Activated T-helper 1 cell treated with anti-CD3 and anti-CD28 coated beads, Interleukin-12 subunit alpha, Interleukin-12 subunit beta, Interleukin-2, Interleukin-4 antibody, amounts not matched to agents 30 ng/mL and 10 ng/mL and 1 ng/mL, durations not matched to agents 14 hours and 24 hours and 36 hours (primary cell): Measurements from ENCODE around the gene DRD5. TPM values are rescaled to one million over a fixed set of nuclear protein-coding genes. Genes with fewer than 3 reads are reported as not detected.
A peak's percentile ranks its signal among the peaks of the same experiment; 100 is the strongest.
"Not testable (repeated sequence)": the region's sequence is repeated elsewhere in the genome, so short reads cannot be mapped to it uniquely, and the experiment has no call there.

ENCODE experiments used
- DNase-seq: peaks from one replicate; pipeline ENCODE4 v3.0.0; 2021; ENCODE audit warnings: low spot score
- H3K27ac Mint-ChIP-seq: one replicate; pipeline ENCODE4 v1.8.0; 2021; ENCODE audit warnings: mild to moderate bottlenecking, mixed read lengths
- H3K27me3 Mint-ChIP-seq: one replicate; pipeline ENCODE4 v1.8.0; 2022; ENCODE audit warnings: mild to moderate bottlenecking, moderate library complexity, mixed read lengths; ENCODE audit not compliant: insufficient read depth
- H3K36me3 Mint-ChIP-seq: one replicate; pipeline ENCODE4 v1.8.0; 2021; ENCODE audit warnings: low read depth, mixed read lengths
- H3K4me1 Mint-ChIP-seq: one replicate; pipeline ENCODE4 v1.8.0; 2021; ENCODE audit warnings: low read depth, mixed read lengths
- H3K4me3 Mint-ChIP-seq: one replicate; pipeline ENCODE4 v1.8.0; 2021; ENCODE audit warnings: mild to moderate bottlenecking, moderate library complexity, mixed read lengths
- H3K9me3 Mint-ChIP-seq: one replicate; pipeline ENCODE4 v1.8.0; 2021; ENCODE audit warnings: mixed read lengths
- intact Hi-C: fragments of 100-400 bp; cut with micrococcal nuclease; formaldehyde crosslinking; loops from one replicate; pipeline ENCODE4 v1.15.1; 2024
- total RNA-seq: library from RNA; stranded (reverse); gene quantifications from 2 replicates; pipeline ENCODE4 v1.2.3, GENCODE V29; 2022

The DRD5 gene
- total RNA-seq, result not detected in 2 replicates

GRCh38 chr4:9781343-9782135, at the start of gene DRD5:
Gene DRD5 (plus strand): TSS chr4:9781634. CDS start chr4:9782030, 396 bp downstream.
- DNase-seq, result no peak
- Mint-ChIP-seq H3K27me3 (peaks cover 32% of the 10 kb centered on the region), H3K36me3 (no peaks in the 10 kb centered on the region), H3K4me3 (no peak within 1 kb of the TSS), H3K9me3 (no peaks in the 10 kb centered on the region), H3K4me1 (no peaks in the 10 kb centered on the region), H3K27ac (no peak within 1 kb of the TSS)
- intact Hi-C loops, result no loop called here

DNA sequence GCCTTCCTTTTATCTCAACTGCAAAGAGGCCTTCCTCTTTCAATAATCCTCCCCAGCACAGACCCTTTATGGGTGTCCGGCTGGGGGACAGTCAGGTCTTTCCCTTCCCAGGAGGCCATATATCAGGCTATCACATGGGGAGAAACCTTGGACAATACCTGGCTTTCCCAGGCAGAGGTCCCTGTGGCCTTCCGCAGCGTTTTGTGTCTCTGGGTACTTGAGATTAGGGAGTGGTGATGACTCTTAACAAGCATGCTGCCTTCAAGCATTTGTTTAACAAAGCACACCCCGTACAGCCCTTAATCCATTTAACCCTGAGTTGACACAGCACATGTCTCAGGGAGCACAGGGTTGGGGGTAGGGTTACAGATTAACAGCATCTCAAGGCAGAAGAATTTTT, 49.2 kb upstream of the DRD5 start:
- DNase-seq, H3K4me3 Mint-ChIP-seq, H3K9me3 Mint-ChIP-seq, H3K27ac Mint-ChIP-seq, H3K36me3 Mint-ChIP-seq, H3K27me3 Mint-ChIP-seq, intact Hi-C loops, H3K4me1 Mint-ChIP-seq: not testable (repeated sequence)

DNA sequence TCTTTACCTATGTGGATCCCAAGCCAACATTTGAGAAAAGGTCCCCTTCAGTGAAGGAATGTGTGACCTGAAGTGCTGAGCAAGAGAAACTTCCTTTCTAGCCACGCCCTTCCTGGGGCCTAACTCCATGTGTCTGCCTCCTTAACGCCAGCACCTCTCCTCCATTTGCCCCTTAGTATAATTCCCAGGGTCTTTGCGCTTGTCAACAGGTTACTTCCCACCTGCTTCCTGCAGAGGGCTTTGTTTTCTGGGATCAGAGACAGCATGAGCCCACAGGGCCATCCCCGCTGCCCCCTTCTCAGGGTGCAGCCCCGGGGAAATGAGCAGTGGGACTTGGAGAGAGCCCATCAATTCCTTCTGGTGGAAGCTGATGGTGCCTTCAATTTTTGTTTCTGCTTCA, 45.9 kb upstream of the DRD5 start:
- Mint-ChIP-seq H3K4me3 (no peak overlapping the region), H3K27ac (no peak overlapping the region), H3K36me3 (no peaks in the 10 kb centered on the region), H3K4me1 (no peaks in the 10 kb centered on the region), H3K27me3 (peaks cover 2% of the 10 kb centered on the region), H3K9me3 (no peaks in the 10 kb centered on the region)
- no peak for DNase-seq
- intact Hi-C loops, result no loop called here

DNA sequence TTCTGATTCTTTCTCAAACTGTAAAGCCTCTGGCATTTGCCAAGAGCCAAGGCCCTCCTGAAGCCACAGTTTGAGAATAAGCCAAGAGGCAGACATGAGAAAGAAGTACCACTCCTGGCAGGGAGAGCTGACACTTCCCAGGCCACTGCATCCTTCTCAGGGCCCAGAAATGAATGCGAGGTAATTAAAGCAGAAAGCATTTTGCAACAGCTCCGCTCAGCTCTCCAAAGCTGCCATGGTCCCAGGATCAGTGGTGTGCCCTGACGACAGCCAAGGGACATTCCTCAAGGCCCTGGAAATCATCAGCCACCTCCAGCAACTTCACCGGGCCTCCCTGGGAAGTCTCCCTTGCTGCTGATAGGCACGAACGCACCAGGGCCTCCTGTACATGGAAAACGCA, 44.2 kb upstream of the DRD5 start:
- intact Hi-C loops, H3K27ac Mint-ChIP-seq, H3K36me3 Mint-ChIP-seq, H3K4me1 Mint-ChIP-seq, H3K9me3 Mint-ChIP-seq, H3K27me3 Mint-ChIP-seq, DNase-seq, H3K4me3 Mint-ChIP-seq: not testable (repeated sequence)

GRCh38 chr4:9743789-9744188, 37.6 kb upstream of the DRD5 start:
- intact Hi-C loops, H3K4me3 Mint-ChIP-seq: not testable (repeated sequence)

GRCh38 chr4:9745782-9746181, 35.7 kb upstream of the DRD5 start:
- intact Hi-C loops, result no loop called here
- Mint-ChIP-seq H3K9me3 (peaks cover 17% of the 10 kb centered on the region), H3K27ac (no peak overlapping the region), H3K36me3 (peaks cover 2% of the 10 kb centered on the region), H3K27me3 (peaks cover 4% of the 10 kb centered on the region), H3K4me3 (no peak overlapping the region), H3K4me1 (no peaks in the 10 kb centered on the region)
- DNase-seq, result no peak

More at GRCh38 chr4:9743789-9744188, 37.6 kb upstream of the DRD5 start:
- not testable (repeated sequence) for H3K27me3 Mint-ChIP-seq, H3K36me3 Mint-ChIP-seq, H3K27ac Mint-ChIP-seq, DNase-seq, H3K4me1 Mint-ChIP-seq
- H3K9me3 Mint-ChIP-seq, result peaks cover 17% of the 10 kb centered on the region

- Mint-ChIP-seq H3K36me3 (no peaks in the 10 kb centered on the region), H3K9me3 (no peaks in the 10 kb centered on the region), H3K27me3 (no peaks in the 10 kb centered on the region), H3K4me3 (no peak overlapping the region), H3K27ac (no peak overlapping the region), H3K4me1 (no peaks in the 10 kb centered on the region)
- DNase-seq, result no peak
- intact Hi-C loops, result no loop called here
Measured at GRCh38 chr4:9758641-9759317, 22.7 kb upstream of the DRD5 start.

GRCh38 chr4:9762823-9763475, 18.5 kb upstream of the DRD5 start:
- Mint-ChIP-seq H3K27ac (no peak overlapping the region), H3K9me3 (no peaks in the 10 kb centered on the region), H3K4me1 (no peaks in the 10 kb centered on the region), H3K4me3 (no peak overlapping the region), H3K36me3 (no peaks in the 10 kb centered on the region), H3K27me3 (peaks cover 11% of the 10 kb centered on the region)
- intact Hi-C loops, result loop anchor here (1.0 to 10.0 kb wide), 5 partner anchors 135 to 774 kb away; no protein-coding TSS in a partner anchor
- DNase-seq, result peak; percentile 40

DNA sequence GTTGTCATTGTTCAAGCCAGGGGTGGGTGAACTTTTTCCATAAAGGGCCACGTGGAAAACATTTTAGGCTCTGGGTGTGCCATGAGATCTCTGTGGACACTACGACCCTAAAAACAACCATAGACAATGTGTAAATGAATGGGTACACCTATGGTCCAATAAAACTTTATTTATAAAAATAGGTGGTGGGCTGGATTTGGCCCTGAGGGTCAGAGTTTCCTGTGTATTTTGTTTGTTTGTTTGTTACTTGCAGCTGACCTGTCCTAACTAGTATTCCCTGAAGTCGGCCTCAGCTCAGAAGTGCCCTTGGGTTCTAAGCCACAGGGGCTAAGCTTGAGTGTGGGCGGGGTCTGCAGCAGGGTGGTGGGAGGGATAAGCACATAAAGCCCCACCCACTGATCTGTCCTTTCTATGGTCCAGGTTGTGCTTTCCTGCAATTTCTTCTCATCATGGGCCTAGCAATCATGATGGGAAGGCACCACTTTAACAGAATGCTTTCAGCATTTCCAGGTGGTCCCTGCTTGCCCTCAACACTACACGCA, 17.2 kb upstream of the DRD5 start:
- Mint-ChIP-seq H3K27me3 (peaks cover 16% of the 10 kb centered on the region), H3K27ac (no peak overlapping the region), H3K4me3 (no peak overlapping the region), H3K4me1 (no peaks in the 10 kb centered on the region), H3K9me3 (no peaks in the 10 kb centered on the region), H3K36me3 (no peaks in the 10 kb centered on the region)
- DNase-seq, result no peak
- intact Hi-C loops, result loop anchor here (5.0 to 10.0 kb wide), 3 partner anchors 341 to 773 kb away; no protein-coding TSS in a partner anchor

DNA sequence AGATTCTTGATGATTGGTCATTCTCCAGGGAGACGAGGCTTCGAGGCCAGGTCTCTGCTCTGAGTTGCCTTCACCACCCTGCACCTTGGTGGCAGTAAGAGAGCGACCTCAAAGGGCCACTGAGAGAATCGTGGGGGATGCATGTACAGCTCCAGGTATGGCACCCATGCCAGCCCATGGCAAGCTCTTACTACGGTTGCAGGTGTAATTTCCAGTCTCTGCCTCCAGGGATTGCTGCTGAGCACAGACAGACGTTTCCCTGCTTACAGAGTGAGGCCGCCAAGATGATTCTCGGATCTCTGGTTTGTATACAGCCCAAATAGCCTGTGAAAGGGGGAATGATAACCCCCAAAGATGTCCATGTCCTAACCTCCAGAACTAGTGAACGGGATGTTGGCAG, 16.3 kb upstream of the DRD5 start:
- no peak for DNase-seq
- Mint-ChIP-seq H3K27ac (no peak overlapping the region), H3K4me1 (no peaks in the 10 kb centered on the region), H3K4me3 (no peak overlapping the region), H3K9me3 (no peaks in the 10 kb centered on the region), H3K27me3 (peaks cover 18% of the 10 kb centered on the region), H3K36me3 (no peaks in the 10 kb centered on the region)
- intact Hi-C loops, result loop anchor here (10.0 kb wide), 1 partner anchor 340 kb away; no protein-coding TSS in a partner anchor

DNA sequence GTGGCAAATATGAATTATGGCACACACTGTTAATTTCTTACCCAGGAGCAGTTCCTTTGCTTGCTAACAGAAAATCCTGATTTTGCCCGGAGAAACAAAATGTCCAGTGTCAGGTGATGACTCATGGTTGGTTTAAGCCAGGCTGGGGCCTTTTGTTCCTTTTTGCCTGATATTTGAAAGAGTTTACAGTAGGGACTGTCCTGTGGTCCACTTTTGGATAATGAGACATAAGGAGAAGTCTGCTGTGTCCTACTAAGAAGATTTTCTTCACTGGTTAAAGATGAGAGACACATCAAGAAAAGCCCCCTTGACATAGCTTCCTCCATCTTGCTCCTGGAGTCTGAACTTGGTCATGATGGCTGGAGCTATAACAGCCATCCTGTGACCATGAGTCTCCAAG, 12.1 kb upstream of the DRD5 start:
- Mint-ChIP-seq H3K27ac (no peak overlapping the region), H3K4me3 (no peak overlapping the region), H3K36me3 (no peaks in the 10 kb centered on the region), H3K27me3 (peaks cover 29% of the 10 kb centered on the region), H3K9me3 (no peaks in the 10 kb centered on the region), H3K4me1 (no peaks in the 10 kb centered on the region)
- no peak for DNase-seq
- intact Hi-C loops, result loop anchor here (10.0 kb wide), 1 partner anchor 335 kb away; no protein-coding TSS in a partner anchor

DNA sequence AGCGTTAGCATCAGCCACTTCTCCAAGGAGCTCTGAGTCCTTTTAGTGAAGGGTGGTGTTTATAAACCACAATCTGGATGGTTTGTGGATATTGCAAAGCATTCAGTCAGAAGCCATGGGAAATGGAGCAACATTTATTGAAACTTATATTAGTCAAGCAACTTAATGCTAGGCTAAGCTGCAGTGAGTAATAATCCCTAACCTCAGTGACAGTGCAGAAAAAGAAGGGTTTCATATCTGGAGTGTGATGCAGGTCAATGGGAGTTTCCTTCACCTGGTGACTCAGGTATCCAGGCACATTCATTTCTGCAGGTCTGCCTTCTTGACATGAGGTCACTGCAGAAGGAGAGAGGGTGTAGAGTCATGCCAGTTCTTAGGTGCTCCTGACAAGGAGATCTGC, 10.4 kb upstream of the DRD5 start:
- Mint-ChIP-seq H3K36me3 (no peaks in the 10 kb centered on the region), H3K4me1 (no peaks in the 10 kb centered on the region), H3K27ac (no peak overlapping the region), H3K9me3 (no peaks in the 10 kb centered on the region), H3K4me3 (no peak overlapping the region), H3K27me3 (peaks cover 36% of the 10 kb centered on the region)
- intact Hi-C loops, result no loop called here
- no peak for DNase-seq

DNA sequence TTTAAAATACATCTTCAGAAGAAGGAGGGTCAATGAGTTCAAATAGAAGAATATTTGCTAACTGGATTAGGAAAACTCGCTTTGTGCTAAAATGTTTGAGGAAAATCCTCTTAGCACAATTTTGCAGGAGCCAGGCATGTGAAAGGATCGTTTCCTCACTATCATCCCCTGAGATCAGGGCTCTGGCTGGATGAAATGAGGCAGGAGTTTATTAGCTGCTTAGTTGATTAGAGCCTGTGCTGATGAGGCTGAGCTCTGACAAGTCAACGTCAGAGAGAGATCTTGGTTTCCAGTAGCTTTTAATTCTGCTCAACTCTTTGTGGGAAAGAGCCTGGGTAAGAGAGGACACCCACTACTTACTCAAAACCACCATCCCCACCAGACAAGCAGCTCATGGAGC, 8.0 kb upstream of the DRD5 start:
- intact Hi-C loops, result no loop called here
- no peaks in the 10 kb centered on the region for H3K4me1 Mint-ChIP-seq
- DNase-seq, result no peak
- H3K4me3 Mint-ChIP-seq, result no peak overlapping the region
- H3K36me3 Mint-ChIP-seq, result no peaks in the 10 kb centered on the region
- H3K27ac Mint-ChIP-seq, result no peak overlapping the region
- peaks cover 25% of the 10 kb centered on the region for H3K27me3 Mint-ChIP-seq
- no peaks in the 10 kb centered on the region for H3K9me3 Mint-ChIP-seq
